Hematopoietic multipotent progenitor cell treated with erythropoietin and hydrocortisone succinate and interleukin-3 and kit ligand, for 15 days (in vitro differentiated cells): ENCODE measurements around the gene KRTAP4-9.
"Not testable (repeated sequence)": the region's sequence is repeated elsewhere in the genome, so short reads cannot be mapped to it uniquely, and the experiment has no call there.

Experiments
- DNase-seq: peaks from one replicate; pipeline ENCODE4 v3.0.0-alpha.2; 2015; ENCODE audit warnings: low spot score

The KRTAP4-9 gene

DNA sequence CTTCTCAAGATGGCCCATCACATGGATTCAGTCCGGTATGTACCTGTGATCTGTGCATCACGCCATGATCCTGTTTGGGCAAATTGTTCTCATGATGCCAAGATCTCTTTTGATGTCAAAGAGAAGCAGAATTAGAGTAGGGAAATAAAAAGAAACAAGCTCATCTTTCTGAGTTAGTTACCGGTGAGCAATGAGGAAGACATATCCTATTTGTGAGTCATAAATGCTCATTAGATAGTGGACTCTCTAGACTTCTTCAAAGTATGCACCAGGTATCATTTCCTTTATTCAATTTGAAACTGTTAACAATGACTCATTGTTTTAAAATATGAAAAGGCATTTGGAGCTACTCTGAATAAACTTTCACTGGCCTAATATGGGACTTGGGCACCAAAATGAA is 26.8 kb downstream of the KRTAP4-9 start:
- no peak for DNase-seq

DNA sequence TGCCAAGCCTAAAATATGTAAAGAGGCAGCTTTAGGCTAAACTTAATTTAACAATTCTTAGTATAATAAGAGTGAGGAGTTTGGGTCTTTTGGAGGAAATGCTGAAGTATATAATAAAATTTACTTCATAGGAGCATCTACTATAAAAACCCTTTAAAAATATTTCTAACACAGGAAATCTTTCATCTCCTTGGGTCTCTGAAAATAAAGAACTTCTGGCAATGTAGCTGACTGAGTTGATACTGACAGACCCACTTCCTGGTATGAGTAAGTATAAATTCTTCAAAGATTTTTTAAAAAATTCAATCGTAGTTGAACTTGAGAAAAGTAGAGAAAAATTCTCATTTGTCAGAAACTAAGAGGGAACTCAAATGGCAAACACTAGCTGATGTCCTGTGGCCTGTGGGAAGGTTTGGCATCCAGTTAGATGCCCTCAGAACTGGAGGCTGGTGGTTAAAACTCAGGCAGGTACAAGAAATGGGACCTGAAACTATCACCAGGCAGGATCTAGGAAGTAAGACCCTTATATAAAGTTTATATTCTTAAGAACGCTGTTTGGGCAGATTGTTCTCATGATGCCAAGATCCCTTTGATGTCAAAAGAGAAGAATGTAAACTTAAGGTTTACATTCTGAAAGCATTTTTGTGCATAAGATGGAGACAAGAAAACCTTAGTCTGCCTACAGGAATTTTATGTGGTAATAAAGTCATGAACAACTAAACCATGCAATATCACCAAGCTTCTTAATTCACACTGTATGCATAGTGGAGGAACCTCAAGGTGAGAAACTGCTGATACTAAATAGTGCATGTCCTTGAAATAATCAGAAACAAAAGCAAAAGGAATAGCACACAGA is 28.9 kb downstream of the KRTAP4-9 start:
- DNase-seq = no peak

DNA sequence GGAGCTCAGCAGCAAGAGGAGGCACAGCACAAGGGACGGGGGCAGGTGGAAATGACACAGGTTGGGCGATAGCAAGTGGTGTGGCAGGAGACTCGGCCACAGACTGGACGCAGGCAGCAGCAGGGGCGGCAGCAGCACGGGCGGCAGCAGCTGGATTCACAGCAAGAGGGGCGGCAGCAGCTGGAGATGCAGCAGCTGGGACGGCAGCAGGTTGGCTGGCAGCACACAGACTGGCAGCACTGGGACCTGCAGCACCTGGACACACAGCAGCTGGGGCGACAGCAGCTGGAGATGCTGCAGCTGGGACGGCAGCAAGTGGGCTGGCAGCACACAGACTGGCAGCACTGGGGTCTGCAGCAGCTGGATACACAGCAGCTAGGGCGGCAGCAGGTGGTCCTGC is 34.7 kb downstream of the KRTAP4-9 start:
- DNase-seq = not testable (repeated sequence)

- no peak for DNase-seq
Measured at GRCh38 chr17:41140360-41141131, 35.4 kb downstream of the KRTAP4-9 start, which contains the start of gene KRTAP4-6. Gene KRTAP4-6 (minus strand): TSS chr17:41140544. CDS start chr17:41140487, 57 bp downstream.

DNA sequence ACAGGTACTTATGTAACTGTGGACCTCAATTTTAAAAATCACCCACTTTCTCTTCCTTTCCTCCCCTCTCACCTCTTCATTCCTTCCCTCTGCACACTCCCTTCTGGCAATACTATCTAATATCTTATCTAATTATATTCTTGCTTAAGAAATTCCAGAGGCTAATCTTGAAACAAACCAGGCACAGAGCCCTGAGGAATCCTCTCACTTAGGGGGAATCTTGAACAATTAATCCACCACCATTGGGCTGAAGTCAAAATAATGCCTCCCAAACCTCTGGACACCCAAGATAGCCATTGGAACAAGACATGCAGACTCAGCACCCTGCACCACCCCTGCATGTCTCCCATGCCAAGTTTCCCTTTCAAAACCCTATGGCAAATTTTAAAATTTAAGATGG is 36.2 kb downstream of the KRTAP4-9 start:
- no peak for DNase-seq

DNA sequence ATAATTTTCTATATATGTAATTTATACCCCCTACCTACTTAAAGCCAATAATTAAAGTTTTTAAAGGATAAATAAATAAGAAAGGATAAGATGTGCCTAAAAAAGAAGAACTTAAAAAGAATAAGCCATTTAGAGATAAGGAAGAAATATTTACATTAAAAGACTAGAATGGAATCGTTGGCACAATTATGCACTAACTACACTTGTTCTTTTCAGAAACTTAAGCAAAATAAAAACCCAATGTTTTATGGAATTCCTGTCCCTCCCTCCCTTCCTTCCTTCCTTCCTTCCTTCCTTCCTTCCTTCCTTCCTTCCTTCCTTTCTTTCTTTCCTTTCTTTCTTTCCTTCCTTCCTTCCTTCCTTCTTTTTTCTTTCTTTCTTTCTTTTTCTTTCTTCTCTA is 39.7 kb downstream of the KRTAP4-9 start:
- no peak for DNase-seq

GRCh38 chr17:41145261-41145660 is 40.1 kb downstream of the KRTAP4-9 start:
- no peak for DNase-seq

- DNase-seq = no peak
Measured at GRCh38 chr17:41147531-41148204, 42.5 kb downstream of the KRTAP4-9 start.

DNA sequence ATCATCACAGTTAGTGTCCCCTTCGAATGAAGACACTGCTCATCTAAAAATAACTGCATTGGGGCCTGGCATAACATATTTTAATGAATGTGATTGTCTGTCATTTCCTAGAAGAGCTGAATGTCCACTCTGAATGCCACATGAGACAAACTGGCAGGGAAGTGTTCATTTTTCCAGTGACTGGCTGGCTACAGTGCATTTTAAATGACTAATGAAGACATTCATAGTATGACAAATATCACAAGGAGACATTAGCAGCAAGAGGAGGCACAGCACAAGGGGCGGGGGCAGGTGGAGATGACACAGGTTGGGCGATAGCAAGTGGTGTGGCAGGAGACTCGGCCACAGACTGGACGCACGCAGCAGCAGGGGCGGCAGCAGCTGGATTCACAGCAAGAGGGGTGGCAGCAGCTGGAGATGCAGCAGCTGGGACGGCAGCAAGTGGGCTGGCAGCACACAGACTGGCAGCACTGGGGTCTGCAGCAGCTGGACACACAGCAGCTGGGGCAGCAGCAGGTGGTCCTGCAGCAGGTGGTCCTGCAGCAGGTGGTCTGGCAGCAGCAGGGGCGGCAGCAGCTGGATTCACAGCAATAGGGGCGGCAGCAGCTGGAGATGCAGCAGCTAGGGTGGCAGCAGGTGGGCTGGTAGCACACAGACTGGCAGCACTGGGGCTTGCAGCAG is 43.9 kb downstream of the KRTAP4-9 start:
- DNase-seq = not testable (repeated sequence)

- DNase-seq = no peak
Measured at GRCh38 chr17:41149652-41149985, 44.4 kb downstream of the KRTAP4-9 start, which contains the start of gene KRTAP4-5. Gene KRTAP4-5 (minus strand): TSS chr17:41149825. CDS start chr17:41149767, 58 bp downstream.

- no peak for DNase-seq
Measured at GRCh38 chr17:41150026-41150425, 44.8 kb downstream of the KRTAP4-9 start.

DNA sequence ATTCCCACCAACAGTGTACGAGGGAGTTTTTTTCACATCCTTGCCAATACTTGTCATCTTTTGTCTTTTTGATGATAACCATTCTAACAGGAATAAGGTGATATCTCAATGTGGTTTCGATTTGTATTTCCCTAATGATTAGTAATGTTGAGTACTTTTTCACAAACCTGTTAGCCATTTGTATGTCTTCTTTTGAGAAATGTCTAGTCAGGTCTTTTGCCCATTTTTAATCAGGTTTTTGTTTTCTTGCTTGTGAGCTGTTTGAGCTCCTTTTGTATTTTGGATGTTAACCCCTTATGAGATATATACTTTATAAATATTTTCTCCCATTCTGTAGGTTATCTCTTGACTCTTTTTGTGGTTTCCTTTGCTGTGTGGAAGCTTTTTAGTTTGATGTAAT is 46.3 kb downstream of the KRTAP4-9 start:
- no peak for DNase-seq

- DNase-seq = no peak
Measured at GRCh38 chr17:41153856-41154255, 48.7 kb downstream of the KRTAP4-9 start.
